ENCODE data around the gene SNURF.

DNA sequence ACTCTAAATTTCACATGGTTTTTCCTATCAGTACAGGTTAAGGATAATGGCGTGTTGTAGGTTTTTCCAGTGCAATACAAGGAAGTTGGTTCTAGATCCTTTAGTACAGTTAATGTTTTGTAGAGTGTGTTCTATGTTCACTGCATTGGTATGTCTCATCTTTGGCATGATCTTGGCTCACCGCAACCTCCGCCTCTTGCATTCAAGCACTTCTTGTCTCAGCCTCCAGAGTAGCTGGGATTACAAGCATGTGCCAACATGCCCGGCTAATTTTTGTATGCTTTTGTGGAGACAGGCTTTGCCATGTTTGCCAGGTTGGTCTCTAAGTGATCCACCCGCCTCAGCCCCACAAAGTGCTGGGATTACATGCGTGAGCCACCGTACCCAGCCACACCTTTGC lies 30.4 kb downstream of the SNURF start:
- TF ChIP-seq POLR2AphosphoS5 (IDR thresholded peaks at IDR 0.05; ENCODE audit: low read depth, low read length) (no peak), POLR2A (IDR thresholded peaks at IDR 0.05; ENCODE audit: low read depth, low read length) (no peak), TAF1 (IDR thresholded peaks at IDR 0.05; ENCODE audit: low read depth, low read length) (no peak), PAX5 (IDR thresholded peaks at IDR 0.05; ENCODE audit: insufficient read depth, low read length, severe bottlenecking) (no peak)
